H1 (cell line): ENCODE measurements around the gene POLR2I. TPM values are rescaled to one million over a fixed set of nuclear protein-coding genes. Genes with fewer than 3 reads are reported as not detected.

Experiments used
- CTCF ChIA-PET: fragments of 300-600 bp; sonication (Branson Sonifier 250); formaldehyde crosslinking; loops from one replicate; lab custom pipeline; 2021; ENCODE audit not compliant: partially characterized antibody; lab: Charles Lee
- POLR2A ChIA-PET: fragments of 300-600 bp; sonication (Branson Sonifier 250); formaldehyde crosslinking; loops from one replicate; lab custom pipeline; 2021; ENCODE audit warnings: inconsistent platforms; ENCODE audit not compliant: partially characterized antibody; lab: Charles Lee
- DNase-seq, 2 experiments: peaks; one replicate each; pipeline versions ENCODE4 v3.0.0 to v3.0.0-alpha.2; 2010 to 2022; ENCODE audit warnings: low spot score in 2 of 2, low read depth in 1 of 2, mixed read lengths in 1 of 2
- FAIRE-seq: peaks from 2 replicates; lab custom pipeline; 2011; peaks lifted over from hg19 to GRCh38; lab: Jason Lieb, UNC
- H2AFZ ChIP-seq: 2 replicates; pipeline ENCODE4 v1.8.1; 2012; ENCODE audit warnings: low read length, inconsistent platforms
- H2AK5ac ChIP-seq: 2 replicates; pipeline ENCODE4 v1.6.1; 2013; ENCODE audit warnings: low read depth, low read length
- H2BK120ac ChIP-seq: replicated peaks from 2 replicates; pipeline ENCODE3; 2013; ENCODE audit warnings: low read depth, low read length, inconsistent platforms
- H2BK12ac ChIP-seq: 2 replicates; pipeline ENCODE4 v1.6.1; 2013; ENCODE audit warnings: low read depth, low read length
- H2BK15ac ChIP-seq: 2 replicates; pipeline ENCODE4 v1.6.1; 2013; ENCODE audit warnings: low read length
- H2BK20ac ChIP-seq: 2 replicates; pipeline ENCODE4 v1.6.1; 2013; ENCODE audit warnings: low read length
- H2BK5ac ChIP-seq: 2 replicates; pipeline ENCODE4 v1.6.1; 2013; ENCODE audit warnings: low read depth, low read length
- H3K14ac ChIP-seq: 2 replicates; pipeline ENCODE4 v1.6.1; 2013; ENCODE audit warnings: inconsistent platforms; ENCODE audit not compliant: insufficient read length
- H3K18ac ChIP-seq: 2 replicates; pipeline ENCODE4 v1.6.1; 2013; ENCODE audit warnings: low read length; ENCODE audit errors: extremely low read depth
- H3K23ac ChIP-seq: 2 replicates; pipeline ENCODE4 v1.6.1; 2013; ENCODE audit warnings: inconsistent platforms; ENCODE audit not compliant: insufficient read length
- H3K23me2 ChIP-seq: 2 replicates; pipeline ENCODE4 v1.6.1; 2013; ENCODE audit warnings: low read depth, low read length
- H3K27ac ChIP-seq: 2 replicates; pipeline ENCODE4 v1.6.1; 2011; ENCODE audit warnings: low read depth, low read length, inconsistent platforms
- H3K27me3 ChIP-seq, 4 experiments: replicated peaks in 1 of 4; 1 replicate in 1 of 4; 2 replicates in 3 of 4; pipeline versions ENCODE4 v1.6.1 to v1.8.1; 2011 to 2013; ENCODE audit warnings: low read length in 3 of 4, mild to moderate bottlenecking in 3 of 4, inconsistent platforms in 2 of 4, mixed read lengths in 2 of 4, moderate library complexity in 1 of 4; ENCODE audit not compliant: control insufficient read depth in 3 of 4, insufficient read depth in 3 of 4; ENCODE audit errors: extremely low read depth in 1 of 4
- H3K36me3 ChIP-seq, 4 experiments: 2 replicates each; pipeline versions ENCODE4 v1.6.1 to v1.8.1; 2011 to 2013; ENCODE audit warnings: mild to moderate bottlenecking in 4 of 4, low read length in 3 of 4, moderate library complexity in 2 of 4, control low read depth in 1 of 4, inconsistent platforms in 1 of 4; ENCODE audit not compliant: insufficient read depth in 4 of 4, control insufficient read depth in 2 of 4
- H3K4ac ChIP-seq: replicated peaks from 2 replicates; pipeline ENCODE3; 2013; ENCODE audit warnings: low read length, low read depth, mixed read lengths, inconsistent platforms; ENCODE audit not compliant: insufficient read length
- H3K4me1 ChIP-seq, 4 experiments: replicated peaks in 1 of 4; 1 replicate in 1 of 4; 2 replicates in 3 of 4; pipeline versions ENCODE4 v1.6.1 to v1.8.1; 2011 to 2013; ENCODE audit warnings: low read length in 3 of 4, inconsistent platforms in 2 of 4, mixed read lengths in 1 of 4; ENCODE audit not compliant: insufficient read depth in 4 of 4, control insufficient read depth in 3 of 4
- H3K4me2 ChIP-seq, 2 experiments: 2 replicates each; pipeline versions ENCODE4 v1.6.1 to v1.8.1; 2011 to 2013; ENCODE audit warnings: low read depth in 2 of 2, low read length in 2 of 2, control low read depth in 1 of 2, inconsistent platforms in 1 of 2, mild to moderate bottlenecking in 1 of 2; ENCODE audit not compliant: insufficient read depth in 1 of 2
- H3K4me3 ChIP-seq, 4 experiments: fragments of 200-600, 300-600 bp in 1 of 4; sonication (generic), shearing (Covaris generic), sonication (Bioruptor Twin) in 1 of 4; 2 replicates each; pipeline versions ENCODE4 v1.5.1 to v1.8.1; 2011 to 2016; ENCODE audit warnings: low read length in 4 of 4, low read depth in 3 of 4, control low read depth in 2 of 4, inconsistent platforms in 2 of 4, mild to moderate bottlenecking in 2 of 4, mixed read lengths in 1 of 4, moderate library complexity in 1 of 4; ENCODE audit not compliant: insufficient read depth in 2 of 4; ENCODE audit errors: extremely low read depth in 1 of 4
- H3K56ac ChIP-seq: replicated peaks from 2 replicates; pipeline ENCODE3; 2013; ENCODE audit warnings: low read depth, mild to moderate bottlenecking, mixed read lengths, low read length, inconsistent platforms; ENCODE audit not compliant: insufficient read length
- H3K79me1 ChIP-seq: 2 replicates; pipeline ENCODE4 v1.6.1; 2013; ENCODE audit warnings: low read depth, low read length, control low read depth
- H3K79me2 ChIP-seq, 2 experiments: 2 replicates each; pipeline versions ENCODE4 v1.6.1 to v1.8.1; 2012 to 2013; ENCODE audit warnings: low read length in 2 of 2, mild to moderate bottlenecking in 2 of 2, inconsistent platforms in 1 of 2; ENCODE audit not compliant: insufficient read depth in 2 of 2, control insufficient read depth in 1 of 2
- H3K9ac ChIP-seq, 4 experiments: replicated peaks in 1 of 4; 1 replicate in 1 of 4; 2 replicates in 3 of 4; pipeline versions ENCODE4 v1.6.1 to v1.8.1; 2011 to 2013; ENCODE audit warnings: low read depth in 3 of 4, low read length in 3 of 4, control low read depth in 2 of 4, mild to moderate bottlenecking in 2 of 4, moderate library complexity in 2 of 4, inconsistent platforms in 1 of 4; ENCODE audit errors: extremely low read depth in 1 of 4
- H3K9me3 ChIP-seq, 2 experiments: 2 replicates each; pipeline versions ENCODE4 v1.6.1 to v1.8.1; 2012 to 2013; ENCODE audit warnings: mild to moderate bottlenecking in 2 of 2, moderate library complexity in 2 of 2, control low read depth in 1 of 2, inconsistent platforms in 1 of 2, low read depth in 1 of 2, low read length in 1 of 2, mixed read lengths in 1 of 2; ENCODE audit not compliant: insufficient read depth in 2 of 2
- H4K20me1 ChIP-seq, 2 experiments: replicated peaks in 1 of 2; 2 replicates each; pipeline versions ENCODE3 to v1.8.1; 2011 to 2013; ENCODE audit warnings: inconsistent platforms in 2 of 2, low read length in 2 of 2, mild to moderate bottlenecking in 1 of 2; ENCODE audit not compliant: insufficient read depth in 2 of 2, control insufficient read depth in 1 of 2
- H4K5ac ChIP-seq: 2 replicates; pipeline ENCODE4 v1.6.1; 2013; ENCODE audit warnings: low read length, low read depth, mixed read lengths, inconsistent platforms; ENCODE audit not compliant: insufficient read length
- H4K8ac ChIP-seq: 2 replicates; pipeline ENCODE4 v1.8.0; 2013; ENCODE audit warnings: mild to moderate bottlenecking, moderate library complexity, low read length, inconsistent platforms; ENCODE audit not compliant: insufficient read depth; ENCODE audit errors: extremely low read depth
- H4K91ac ChIP-seq: replicated peaks from 2 replicates; pipeline ENCODE3; 2013; ENCODE audit warnings: low read length, mixed read lengths, inconsistent platforms; ENCODE audit not compliant: insufficient read length
- WGBS, 2 experiments: shearing (Covaris generic) in 1 of 2; methylation state at CpG; one replicate each; pipeline versions ENCODE4 v1.1.6 to v1.1.7; 2013 to 2015; ENCODE audit warnings: low lambda C conversion rate in 2 of 2, mixed read lengths in 2 of 2, inconsistent platforms in 1 of 2, low coverage in 1 of 2, missing lambda C conversion rate in 1 of 2; ENCODE audit not compliant: insufficient replicate concordance in 2 of 2, insufficient coverage in 1 of 2, insufficient read length in 1 of 2; ENCODE audit errors: extremely low coverage in 1 of 2, missing lambda C conversion rate in 1 of 2; 5-methylcytosine and 5-hydroxymethylcytosine counted together
- polyA plus RNA-seq, 7 experiments: library from polyadenylated mRNA; depleted of rRNA in 3 of 7; stranded (reverse) in 5 of 7; unstranded in 2 of 7; fragments of >200 nt in 5 of 7; fragments of 200-250 nt in 2 of 7; gene quantifications; 1 replicate in 5 of 7; 2 replicates in 1 of 7; 4 replicates in 1 of 7; pipeline versions ENCODE4 v1.2.1 to v1.2.3, GENCODE V29; 2011 to 2013; ENCODE audit warnings: missing spikeins in 2 of 7, mixed read lengths in 2 of 7
- total RNA-seq: library from RNA; stranded (reverse); fragmentation: NEBNext Ultra II Directional; extraction: Animal tissue kit (Norgen Biotek cat#: 25700); gene quantifications from 2 replicates; pipeline ENCODE4 v1.2.1, GENCODE V29; 2021

The POLR2I gene
- total and polyA plus RNA-seq, 2 of the 8 experiments (the other 6 are each of a cell fraction or from before 2014, with no cell fraction given): 143 to 150 TPM

GRCh38 chr19:36136964-36137686 lies 22.4 kb upstream of the POLR2I start:
- no peak for DNase-seq
- H2BK12ac ChIP-seq: no peak overlapping the region
- H3K4me2 ChIP-seq: no peak overlapping the region
- H3K4ac ChIP-seq: no peak overlapping the region
- no peak overlapping the region for H3K18ac ChIP-seq
- H3K56ac ChIP-seq: no peak overlapping the region
- no peak for FAIRE-seq
- no peak overlapping the region for H3K14ac ChIP-seq
- H2BK120ac ChIP-seq: no peak overlapping the region
- no peak overlapping the region for H2BK20ac ChIP-seq
- H2AK5ac ChIP-seq: no peak overlapping the region
- H3K27me3 ChIP-seq: no peaks in the 10 kb centered on the region
- CTCF ChIA-PET: interaction anchor here (0.9 to 2.7 kb wide), 3 partner anchors 9 to 33 kb away, joined by 3 to 18 read pairs (median 5); no protein-coding TSS in a partner anchor
- WGBS, 2 experiments: 86% methylated on average over 12 of the region's 12 CpGs; no CpG with 5 or more reads in 1 of the 2 experiments
- H3K23ac ChIP-seq: no peak overlapping the region
- H3K36me3 ChIP-seq: peaks cover 0 to under 1% (median 0%) of the 10 kb centered on the region in 4 experiments; a peak in 1 of 8 replicates
- no peak overlapping the region for H2AFZ ChIP-seq
- no peak overlapping the region for H3K4me3 ChIP-seq
- peaks cover 0 to 6% (median 5%) of the 10 kb centered on the region in 4 experiments; a peak in 3 of 7 replicates for H3K4me1 ChIP-seq
- H4K91ac ChIP-seq: no peak overlapping the region
- H4K20me1 ChIP-seq: peaks cover 0 to 2% of the 10 kb centered on the region in 2 experiments
- H3K79me2 ChIP-seq: peaks cover 0 to 12% of the 10 kb centered on the region in 2 experiments; a peak in 1 of 4 replicates
- H4K5ac ChIP-seq: no peak overlapping the region
- H2BK15ac ChIP-seq: 0 out of 2 replicates have a peak overlapping the region, but pooled peaks have one; percentile 46
- H3K9ac ChIP-seq: no peak overlapping the region
- H3K79me1 ChIP-seq: peaks cover 3% of the 10 kb centered on the region
- H3K27ac ChIP-seq: no peak overlapping the region
- peaks cover 13% of the 10 kb centered on the region; the same call in 1 of the 2 replicates for H3K23me2 ChIP-seq
- H2BK5ac ChIP-seq: no peak overlapping the region
- POLR2A ChIA-PET: interaction anchor here (0.7 to 2.2 kb wide), 7 partner anchors 9 to 78 kb away, joined by 3 to 12 read pairs (median 4); partner anchors contain the start of genes ZNF146 and ZNF565
- H4K8ac ChIP-seq: no peak overlapping the region
- H3K9me3 ChIP-seq: no peaks in the 10 kb centered on the region
